ENCODE results near the gene EEF1AKMT1. TPM values are rescaled to one million over a fixed set of nuclear protein-coding genes. Genes with fewer than 3 reads are reported as not detected.
"Not testable (repeated sequence)": the region's sequence is repeated elsewhere in the genome, so short reads cannot be mapped to it uniquely, and the experiment has no call there.

EEF1AKMT1 gene
- total RNA-seq, 1 experiment from 2014 or later = 10.6 TPM

GRCh38 chr13:20767309-20767943 lies 6.3 kb downstream of the EEF1AKMT1 start:
- no peak overlapping the region for H3K27ac ChIP-seq
- H3K9me3 ChIP-seq (replicated peaks) = no peaks in the 10 kb centered on the region
- H3K4me1 ChIP-seq (replicated peaks) = peaks cover 1% of the 10 kb centered on the region; the same call in 1 of the 2 replicates
- H3K27me3 ChIP-seq (replicated peaks) = no peaks in the 10 kb centered on the region
- 0 out of 2 replicates have a peak, but pooled peaks cover 6% of the 10 kb centered on the region for H3K36me3 ChIP-seq
- no peak overlapping the region for H3K4me3 ChIP-seq
- no peak for DNase-seq (ENCODE audit: low read depth in 1 of 2, low spot score in 2 of 2)

GRCh38 chr13:20760872-20761271 lies 12.9 kb downstream of the EEF1AKMT1 start:
- no peaks in the 10 kb centered on the region for H3K27me3 ChIP-seq (replicated peaks)
- no peak for DNase-seq (ENCODE audit: low read depth in 1 of 2, low spot score in 2 of 2)
- H3K9me3 ChIP-seq (replicated peaks) = no peaks in the 10 kb centered on the region

GRCh38 chr13:20754009-20754408 lies 19.8 kb downstream of the EEF1AKMT1 start:
- Histone ChIP-seq H3K9me3 (replicated peaks) (peaks cover 7% of the 10 kb centered on the region; the same call in 1 of the 2 replicates), H3K4me3 (no peak overlapping the region), H3K27ac (no peak overlapping the region), H3K36me3 (no peaks in the 10 kb centered on the region; the same call in 1 of the 2 replicates), H3K27me3 (replicated peaks) (no peaks in the 10 kb centered on the region), H3K4me1 (replicated peaks) (no peaks in the 10 kb centered on the region)
- no peak for DNase-seq (ENCODE audit: low read depth in 1 of 2, low spot score in 2 of 2)

More at GRCh38 chr13:20760872-20761271, 12.9 kb downstream of the EEF1AKMT1 start:
- H3K4me3 ChIP-seq = no peak overlapping the region
- H3K36me3 ChIP-seq = no peaks in the 10 kb centered on the region
- H3K4me1 ChIP-seq (replicated peaks) = no peaks in the 10 kb centered on the region
- no peak overlapping the region for H3K27ac ChIP-seq

- Histone ChIP-seq H3K4me3 (no peak overlapping the region), H3K36me3 (no peaks in the 10 kb centered on the region; the same call in 1 of the 2 replicates), H3K4me1 (replicated peaks) (no peaks in the 10 kb centered on the region), H3K27me3 (replicated peaks) (no peaks in the 10 kb centered on the region), H3K27ac (no peak overlapping the region), H3K9me3 (replicated peaks) (peaks cover 7% of the 10 kb centered on the region; the same call in 1 of the 2 replicates)
- no peak for DNase-seq (ENCODE audit: low read depth in 1 of 2, low spot score in 2 of 2)
Measured at GRCh38 chr13:20749377-20749776, 24.4 kb downstream of the EEF1AKMT1 start.

- DNase-seq (ENCODE audit: low read depth in 1 of 2, low spot score in 2 of 2); H3K4me1 ChIP-seq (replicated peaks); H3K9me3 ChIP-seq (replicated peaks); H3K27ac ChIP-seq; H3K4me3 ChIP-seq; H3K36me3 ChIP-seq; H3K27me3 ChIP-seq (replicated peaks): not testable (repeated sequence)
Measured at GRCh38 chr13:20743830-20744404, 29.8 kb downstream of the EEF1AKMT1 start.

- Histone ChIP-seq H3K27me3 (replicated peaks) (no peaks in the 10 kb centered on the region), H3K9me3 (replicated peaks) (no peaks in the 10 kb centered on the region), H3K36me3 (no peaks in the 10 kb centered on the region), H3K4me3 (no peak overlapping the region), H3K27ac (no peak overlapping the region), H3K4me1 (replicated peaks) (no peaks in the 10 kb centered on the region)
- no peak for DNase-seq (ENCODE audit: low read depth in 1 of 2, low spot score in 2 of 2)
Measured at GRCh38 chr13:20740021-20740420, 33.7 kb downstream of the EEF1AKMT1 start.

GRCh38 chr13:20738616-20739015 lies 35.1 kb downstream of the EEF1AKMT1 start:
- DNase-seq (ENCODE audit: low read depth in 1 of 2, low spot score in 2 of 2) = no peak
- Histone ChIP-seq H3K4me3 (no peak overlapping the region), H3K36me3 (no peaks in the 10 kb centered on the region), H3K4me1 (replicated peaks) (no peaks in the 10 kb centered on the region), H3K9me3 (replicated peaks) (no peaks in the 10 kb centered on the region), H3K27me3 (replicated peaks) (no peaks in the 10 kb centered on the region), H3K27ac (no peak overlapping the region)

GRCh38 chr13:20729633-20730585 lies 43.9 kb downstream of the EEF1AKMT1 start:
- Histone ChIP-seq H3K27me3 (replicated peaks) (no peaks in the 10 kb centered on the region), H3K27ac (no peak overlapping the region), H3K4me3 (no peak overlapping the region), H3K4me1 (replicated peaks) (no peaks in the 10 kb centered on the region), H3K9me3 (replicated peaks) (no peaks in the 10 kb centered on the region), H3K36me3 (no peaks in the 10 kb centered on the region)
- DNase-seq (ENCODE audit: low read depth in 1 of 2, low spot score in 2 of 2) = no peak

GRCh38 chr13:20728579-20729311 lies 45.0 kb downstream of the EEF1AKMT1 start:
- Histone ChIP-seq H3K4me1 (replicated peaks) (no peaks in the 10 kb centered on the region), H3K36me3 (no peaks in the 10 kb centered on the region), H3K27ac (no peak overlapping the region), H3K9me3 (replicated peaks) (no peaks in the 10 kb centered on the region), H3K4me3 (no peak overlapping the region), H3K27me3 (replicated peaks) (no peaks in the 10 kb centered on the region)
- no peak for DNase-seq (ENCODE audit: low read depth in 1 of 2, low spot score in 2 of 2)

GRCh38 chr13:20727856-20728255 lies 45.9 kb downstream of the EEF1AKMT1 start:
- no peak for DNase-seq (ENCODE audit: low read depth in 1 of 2, low spot score in 2 of 2)
- H3K27me3 ChIP-seq (replicated peaks) = no peaks in the 10 kb centered on the region
- no peak overlapping the region for H3K27ac ChIP-seq
- H3K36me3 ChIP-seq = no peaks in the 10 kb centered on the region
- H3K9me3 ChIP-seq (replicated peaks) = no peaks in the 10 kb centered on the region
- no peaks in the 10 kb centered on the region for H3K4me1 ChIP-seq (replicated peaks)
- H3K4me3 ChIP-seq = no peak overlapping the region

GRCh38 chr13:20721454-20722357 lies 52.1 kb downstream of the EEF1AKMT1 start:
- H3K4me1 ChIP-seq (replicated peaks) = no peaks in the 10 kb centered on the region
- H3K4me3 ChIP-seq = no peak overlapping the region
- no peaks in the 10 kb centered on the region for H3K9me3 ChIP-seq (replicated peaks)
- H3K36me3 ChIP-seq = no peaks in the 10 kb centered on the region
- no peak overlapping the region for H3K27ac ChIP-seq
- no peaks in the 10 kb centered on the region for H3K27me3 ChIP-seq (replicated peaks)
- DNase-seq (ENCODE audit: low read depth in 1 of 2, low spot score in 2 of 2) = no peak

GRCh38 chr13:20721058-20721453 lies 52.7 kb downstream of the EEF1AKMT1 start:
- no peak for DNase-seq (ENCODE audit: low read depth in 1 of 2, low spot score in 2 of 2)
- Histone ChIP-seq H3K4me3 (no peak overlapping the region), H3K27ac (no peak overlapping the region), H3K4me1 (replicated peaks) (no peaks in the 10 kb centered on the region), H3K36me3 (no peaks in the 10 kb centered on the region), H3K27me3 (replicated peaks) (no peaks in the 10 kb centered on the region), H3K9me3 (replicated peaks) (no peaks in the 10 kb centered on the region)

All from SJSA1 (cell line).